ENCODE measurements around the gene ERG28.

DNA sequence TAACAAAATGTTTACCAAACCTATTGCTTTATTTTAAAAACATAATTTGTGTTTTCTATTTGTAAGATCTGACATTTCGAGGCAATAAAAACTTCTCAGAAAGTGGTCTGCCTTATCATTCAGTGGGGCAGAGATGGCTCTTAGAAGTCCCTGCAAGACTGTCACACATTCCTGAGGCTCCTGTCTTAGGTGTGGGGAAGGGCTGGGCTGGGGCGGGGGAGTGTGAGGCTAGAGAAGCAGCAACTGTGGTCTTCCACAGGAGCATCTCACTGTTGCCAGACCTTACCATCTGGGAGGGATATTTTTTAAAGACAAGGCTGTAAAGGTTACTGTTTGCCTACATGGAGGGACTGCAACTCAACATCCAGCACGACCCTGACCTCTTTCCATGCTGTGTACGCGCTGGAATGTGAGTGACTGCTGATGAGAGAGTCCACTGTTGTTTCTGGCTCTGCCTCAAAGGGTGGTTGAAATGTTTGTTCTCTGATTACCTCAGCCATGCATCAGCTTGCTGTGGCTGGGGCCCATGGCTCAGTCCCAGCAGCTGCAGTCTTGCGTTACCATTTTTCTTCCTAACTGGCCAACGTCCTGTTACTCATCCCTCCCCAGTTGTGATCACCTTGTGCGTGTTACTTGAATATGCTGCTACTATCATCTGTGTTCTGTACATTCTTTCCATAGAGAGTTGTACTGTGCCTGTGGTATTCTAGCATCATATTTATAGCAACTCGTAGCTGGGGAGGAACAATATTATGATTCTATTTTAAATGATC, 12.4 kb downstream of the ERG28 start:
- TF ChIP-seq ZNF274 (IDR thresholded peaks at IDR 0.05; ENCODE audit: low read depth, low read length) (no peak), YY1 (IDR thresholded peaks at IDR 0.05; ENCODE audit: insufficient read depth, insufficient read length) (no peak), SUZ12 (IDR thresholded peaks at IDR 0.05; ENCODE audit: extremely low read depth, insufficient read depth, insufficient read length) (no peak)
